Measurements from ENCODE around the gene IL34. TPM values are rescaled to one million over a fixed set of nuclear protein-coding genes. Genes with fewer than 3 reads are reported as not detected.
"Not testable (repeated sequence)": the region's sequence is repeated elsewhere in the genome, so short reads cannot be mapped to it uniquely, and the experiment has no call there.

IL34 gene
- total RNA-seq, 2 experiments from 2014 or later = not detected

- DNase-seq = no peak
- Mint-ChIP-seq H3K27ac (no peak overlapping the region), H3K27me3 (ENCODE audit: low read depth) (no peaks in the 10 kb centered on the region), H3K4me1 (ENCODE audit: low read depth) (no peaks in the 10 kb centered on the region), H3K36me3 (ENCODE audit: low read depth) (no peaks in the 10 kb centered on the region), H3K9me3 (no peaks in the 10 kb centered on the region), H3K4me3 (no peak overlapping the region)
- intact Hi-C loops (cut with micrococcal nuclease) = no loop called here
- CTCF ChIA-PET = interaction anchor here (1.1 kb wide), 1 partner anchor 132 kb away, joined by 3 read pairs; no protein-coding TSS in a partner anchor
These were observed 7.3 kb upstream of the IL34 start for GRCh38 chr16:70638814-70639792.

DNA sequence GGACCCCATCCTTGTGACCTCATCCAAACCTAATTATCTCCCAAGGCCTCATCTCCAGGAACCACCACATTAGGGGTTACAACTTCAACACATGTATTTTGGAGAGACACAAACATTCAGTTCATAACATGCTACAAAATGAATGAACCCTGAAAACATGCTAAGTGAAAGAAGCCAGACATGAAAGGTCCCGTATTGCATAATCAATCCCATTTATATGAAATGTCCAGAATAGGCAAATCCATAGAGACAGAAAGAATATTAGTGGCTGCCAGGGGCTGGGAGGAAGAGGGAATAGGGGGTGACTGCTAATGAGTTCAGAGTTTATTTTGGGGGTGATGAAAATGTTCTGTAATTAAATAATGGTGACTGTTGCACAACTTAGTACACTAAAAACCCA, 3.7 kb upstream of the IL34 start:
- no peak for DNase-seq
- CTCF ChIA-PET = no interaction called here
- H3K27ac Mint-ChIP-seq = no peak overlapping the region
- no peaks in the 10 kb centered on the region for H3K4me1 Mint-ChIP-seq (ENCODE audit: low read depth)
- H3K27me3 Mint-ChIP-seq (ENCODE audit: low read depth) = no peaks in the 10 kb centered on the region
- H3K4me3 Mint-ChIP-seq = no peak overlapping the region
- H3K9me3 Mint-ChIP-seq = no peaks in the 10 kb centered on the region
- H3K36me3 Mint-ChIP-seq (ENCODE audit: low read depth) = no peaks in the 10 kb centered on the region
- intact Hi-C loops (cut with micrococcal nuclease) = no loop called here

GRCh38 chr16:70643264-70643663, 3.1 kb upstream of the IL34 start:
- intact Hi-C loops (cut with micrococcal nuclease); CTCF ChIA-PET; H3K4me1 Mint-ChIP-seq (ENCODE audit: low read depth); DNase-seq; H3K9me3 Mint-ChIP-seq; H3K36me3 Mint-ChIP-seq (ENCODE audit: low read depth); H3K4me3 Mint-ChIP-seq; H3K27me3 Mint-ChIP-seq (ENCODE audit: low read depth); H3K27ac Mint-ChIP-seq: not testable (repeated sequence)

GRCh38 chr16:70644763-70645597, 1.4 kb upstream of the IL34 start:
- Mint-ChIP-seq H3K27ac (no peak overlapping the region), H3K36me3 (ENCODE audit: low read depth) (no peaks in the 10 kb centered on the region), H3K4me3 (no peak overlapping the region), H3K27me3 (ENCODE audit: low read depth) (no peaks in the 10 kb centered on the region), H3K9me3 (no peaks in the 10 kb centered on the region), H3K4me1 (ENCODE audit: low read depth) (no peaks in the 10 kb centered on the region)
- CTCF ChIA-PET = interaction anchor here (0.7 kb wide), 1 partner anchor 849 kb away, joined by 5 read pairs; no protein-coding TSS in a partner anchor
- DNase-seq = no peak
- intact Hi-C loops (cut with micrococcal nuclease) = no loop called here

DNA sequence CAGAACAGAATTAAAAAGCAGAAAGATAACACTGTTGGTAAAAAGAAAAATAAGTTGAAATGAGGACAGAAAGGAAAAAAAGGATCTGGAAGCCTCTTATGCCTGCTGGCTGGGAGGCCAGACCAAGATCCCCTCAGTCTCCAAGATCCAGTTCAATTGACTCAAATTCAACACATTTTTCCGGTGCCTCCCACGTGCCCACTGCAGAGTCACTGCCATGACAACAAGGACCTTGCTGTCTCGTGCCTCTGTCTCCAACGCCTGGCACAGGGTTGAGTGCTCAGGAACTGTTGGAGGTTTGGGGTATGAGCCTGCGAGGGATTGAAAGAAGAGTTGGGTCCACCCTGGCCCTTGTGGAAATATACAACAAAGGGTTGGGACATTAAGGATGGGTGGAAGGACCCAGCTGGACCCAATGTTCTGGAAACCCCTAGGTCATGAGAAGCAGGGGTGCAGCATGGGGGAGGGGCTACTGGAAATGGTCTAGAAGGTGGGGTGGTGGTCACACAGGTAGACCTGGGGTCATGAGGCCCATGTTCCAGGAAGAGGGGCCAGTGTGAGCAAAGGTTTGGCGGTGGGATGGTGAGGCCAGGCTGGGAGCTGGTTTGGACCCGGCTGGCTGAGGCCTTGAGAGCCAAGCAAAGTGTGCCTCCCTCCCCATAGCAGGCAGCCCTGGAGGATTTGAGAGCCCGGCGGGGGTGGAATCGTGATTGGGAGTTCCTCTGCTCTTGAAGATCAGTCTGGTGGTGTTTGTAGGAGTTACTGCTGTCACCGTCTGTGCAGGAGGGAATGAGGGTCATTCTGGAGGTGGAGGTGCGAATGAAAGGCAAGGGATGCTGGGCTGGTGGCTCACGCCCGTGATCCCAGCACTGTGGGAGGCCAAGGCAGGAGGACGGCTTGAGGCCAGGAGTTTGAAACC, 1.3 kb downstream of the IL34 start:
- Mint-ChIP-seq H3K36me3 (ENCODE audit: low read depth) (no peaks in the 10 kb centered on the region), H3K27ac (no peak overlapping the region), H3K27me3 (ENCODE audit: low read depth) (no peaks in the 10 kb centered on the region), H3K4me3 (no peak overlapping the region), H3K4me1 (ENCODE audit: low read depth) (no peaks in the 10 kb centered on the region), H3K9me3 (no peaks in the 10 kb centered on the region)
- DNase-seq = no peak
- CTCF ChIA-PET = no interaction called here
- intact Hi-C loops (cut with micrococcal nuclease) = no loop called here

GRCh38 chr16:70648606-70649005, 2.2 kb downstream of the IL34 start:
- peaks cover under 1% of the 10 kb centered on the region for H3K4me1 Mint-ChIP-seq (ENCODE audit: low read depth)
- no peak for DNase-seq
- no peaks in the 10 kb centered on the region for H3K9me3 Mint-ChIP-seq
- no peak overlapping the region for H3K4me3 Mint-ChIP-seq
- CTCF ChIA-PET = interaction anchor here (1.1 kb wide), 1 partner anchor 11 kb away, joined by 3 read pairs; no protein-coding TSS in a partner anchor
- no peaks in the 10 kb centered on the region for H3K36me3 Mint-ChIP-seq (ENCODE audit: low read depth)
- no peak overlapping the region for H3K27ac Mint-ChIP-seq
- intact Hi-C loops (cut with micrococcal nuclease) = no loop called here
- H3K27me3 Mint-ChIP-seq (ENCODE audit: low read depth) = no peaks in the 10 kb centered on the region

DNA sequence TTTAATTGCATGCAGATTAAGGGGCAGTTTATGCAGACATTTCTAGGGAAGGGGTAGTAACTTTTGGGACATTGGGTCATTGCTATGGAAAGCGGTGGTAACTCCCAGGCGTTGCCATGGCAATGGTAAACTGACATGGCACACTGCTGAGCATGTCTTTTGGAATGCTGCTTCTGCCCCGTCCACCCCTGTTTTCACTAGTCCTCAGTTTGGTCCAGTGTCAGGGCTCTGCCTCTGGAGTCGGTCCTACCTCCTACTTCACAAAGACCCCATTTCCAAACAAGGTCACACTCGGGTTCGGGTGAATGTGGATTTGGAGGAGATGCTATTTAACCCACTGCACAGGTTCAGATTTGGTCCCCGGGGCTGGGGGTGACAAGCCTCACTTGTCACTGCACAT, 2.9 kb downstream of the IL34 start:
- Mint-ChIP-seq H3K36me3 (ENCODE audit: low read depth) (no peaks in the 10 kb centered on the region), H3K27ac (no peak overlapping the region), H3K27me3 (ENCODE audit: low read depth) (no peaks in the 10 kb centered on the region), H3K9me3 (no peaks in the 10 kb centered on the region), H3K4me1 (ENCODE audit: low read depth) (peaks cover 5% of the 10 kb centered on the region), H3K4me3 (no peak overlapping the region)
- CTCF ChIA-PET = interaction anchor here (1.1 kb wide), 1 partner anchor 10 kb away, joined by 3 read pairs; no protein-coding TSS in a partner anchor
- no peak for DNase-seq
- intact Hi-C loops (cut with micrococcal nuclease) = no loop called here

DNA sequence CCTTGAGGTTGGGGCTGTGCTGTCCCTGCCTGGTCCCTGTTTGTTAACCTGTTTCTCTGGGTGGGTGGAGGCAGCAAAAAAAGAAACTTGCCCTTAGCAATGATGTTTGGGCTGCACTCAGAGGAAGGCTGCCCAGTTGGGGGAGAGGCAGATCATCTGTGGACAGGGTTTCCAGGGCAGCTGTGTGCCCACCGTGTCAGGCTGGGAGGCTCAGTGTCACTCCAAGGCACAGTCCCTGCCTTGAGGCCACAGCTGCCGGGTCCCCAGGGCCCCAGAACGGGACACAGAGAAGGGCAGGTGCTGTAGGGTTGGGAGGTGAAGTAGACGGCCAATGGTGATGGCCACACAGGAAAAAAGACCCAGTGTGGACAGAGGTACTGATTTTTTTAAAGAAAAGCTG, 3.9 kb downstream of the IL34 start:
- H3K4me3 Mint-ChIP-seq = no peak overlapping the region
- DNase-seq = no peak
- peaks cover 5% of the 10 kb centered on the region for H3K4me1 Mint-ChIP-seq (ENCODE audit: low read depth)
- CTCF ChIA-PET = no interaction called here
- intact Hi-C loops (cut with micrococcal nuclease) = loop anchor here (5.0 to 10.0 kb wide), 4 partner anchors 73 to 485 kb away; no protein-coding TSS in a partner anchor
- H3K27ac Mint-ChIP-seq = no peak overlapping the region
- no peaks in the 10 kb centered on the region for H3K36me3 Mint-ChIP-seq (ENCODE audit: low read depth)
- no peaks in the 10 kb centered on the region for H3K9me3 Mint-ChIP-seq
- no peaks in the 10 kb centered on the region for H3K27me3 Mint-ChIP-seq (ENCODE audit: low read depth)

GRCh38 chr16:70651524-70651923, 5.2 kb downstream of the IL34 start:
- no peak overlapping the region for H3K4me3 Mint-ChIP-seq
- DNase-seq = no peak
- no peak overlapping the region for H3K27ac Mint-ChIP-seq
- H3K9me3 Mint-ChIP-seq = no peaks in the 10 kb centered on the region
- intact Hi-C loops (cut with micrococcal nuclease) = loop anchor here (5.0 to 10.0 kb wide), 4 partner anchors 74 to 487 kb away; no protein-coding TSS in a partner anchor
- CTCF ChIA-PET = interaction anchor here (0.7 to 2.3 kb wide), 3 partner anchors 143 to 320 kb away, joined by 3 to 12 read pairs (median 4); no protein-coding TSS in a partner anchor
- no peaks in the 10 kb centered on the region for H3K36me3 Mint-ChIP-seq (ENCODE audit: low read depth)
- peaks cover 5% of the 10 kb centered on the region for H3K4me1 Mint-ChIP-seq (ENCODE audit: low read depth)
- H3K27me3 Mint-ChIP-seq (ENCODE audit: low read depth) = no peaks in the 10 kb centered on the region

DNA sequence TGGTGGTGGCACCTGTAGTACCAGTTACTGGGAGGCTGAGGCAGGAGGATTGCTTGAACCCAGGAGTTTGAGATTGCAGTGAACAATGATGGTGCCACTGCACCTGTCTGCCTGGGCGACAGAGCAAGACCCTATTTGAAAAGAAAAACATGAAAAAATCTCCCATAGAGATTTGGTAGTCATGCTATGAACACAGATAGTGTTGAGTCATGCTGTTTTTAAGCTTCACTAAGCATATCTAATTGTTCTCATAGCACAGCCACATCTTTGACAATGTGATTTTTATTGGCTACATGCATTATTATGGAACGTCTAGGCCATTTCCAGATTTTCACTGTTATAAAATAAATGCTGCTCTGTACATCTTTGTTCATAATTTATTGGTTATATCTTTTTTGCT, 6.0 kb downstream of the IL34 start:
- Mint-ChIP-seq H3K36me3 (ENCODE audit: low read depth) (no peaks in the 10 kb centered on the region), H3K4me3 (no peak overlapping the region), H3K27ac (no peak overlapping the region), H3K27me3 (ENCODE audit: low read depth) (no peaks in the 10 kb centered on the region), H3K9me3 (no peaks in the 10 kb centered on the region), H3K4me1 (ENCODE audit: low read depth) (peaks cover 5% of the 10 kb centered on the region)
- intact Hi-C loops (cut with micrococcal nuclease) = loop anchor here (5.0 to 10.0 kb wide), 4 partner anchors 75 to 488 kb away; no protein-coding TSS in a partner anchor
- CTCF ChIA-PET = interaction anchor here (0.6 to 3.6 kb wide), 14 partner anchors 15 to 918 kb away, joined by 3 to 24 read pairs (median 5); no protein-coding TSS in a partner anchor
- DNase-seq = no peak

GRCh38 chr16:70653406-70653805, 7.0 kb downstream of the IL34 start:
- Mint-ChIP-seq H3K9me3 (no peaks in the 10 kb centered on the region), H3K27ac (no peak overlapping the region), H3K4me1 (ENCODE audit: low read depth) (peaks cover 5% of the 10 kb centered on the region), H3K36me3 (ENCODE audit: low read depth) (no peaks in the 10 kb centered on the region), H3K27me3 (ENCODE audit: low read depth) (no peaks in the 10 kb centered on the region), H3K4me3 (no peak overlapping the region)
- CTCF ChIA-PET = interaction anchor here (0.7 to 3.6 kb wide), 21 partner anchors 9 to 494 kb away, joined by 3 to 24 read pairs (median 4); partner anchors contain the start of gene AARS1
- intact Hi-C loops (cut with micrococcal nuclease) = loop anchor here (1.0 to 10.0 kb wide), 9 partner anchors 76 to 857 kb away; no protein-coding TSS in a partner anchor
- DNase-seq = no peak

Data from activated naive CD4-positive, alpha-beta T cell treated with anti-CD3 and anti-CD28 coated beads for 36 hours (primary cell).